AG08395 (cell line): ENCODE results near the gene CCL5.

Source experiments
- DNase-seq: peaks from one replicate; pipeline ENCODE4 v3.0.0; 2012; ENCODE audit warnings: mixed read lengths, low spot score

CCL5 gene

DNA sequence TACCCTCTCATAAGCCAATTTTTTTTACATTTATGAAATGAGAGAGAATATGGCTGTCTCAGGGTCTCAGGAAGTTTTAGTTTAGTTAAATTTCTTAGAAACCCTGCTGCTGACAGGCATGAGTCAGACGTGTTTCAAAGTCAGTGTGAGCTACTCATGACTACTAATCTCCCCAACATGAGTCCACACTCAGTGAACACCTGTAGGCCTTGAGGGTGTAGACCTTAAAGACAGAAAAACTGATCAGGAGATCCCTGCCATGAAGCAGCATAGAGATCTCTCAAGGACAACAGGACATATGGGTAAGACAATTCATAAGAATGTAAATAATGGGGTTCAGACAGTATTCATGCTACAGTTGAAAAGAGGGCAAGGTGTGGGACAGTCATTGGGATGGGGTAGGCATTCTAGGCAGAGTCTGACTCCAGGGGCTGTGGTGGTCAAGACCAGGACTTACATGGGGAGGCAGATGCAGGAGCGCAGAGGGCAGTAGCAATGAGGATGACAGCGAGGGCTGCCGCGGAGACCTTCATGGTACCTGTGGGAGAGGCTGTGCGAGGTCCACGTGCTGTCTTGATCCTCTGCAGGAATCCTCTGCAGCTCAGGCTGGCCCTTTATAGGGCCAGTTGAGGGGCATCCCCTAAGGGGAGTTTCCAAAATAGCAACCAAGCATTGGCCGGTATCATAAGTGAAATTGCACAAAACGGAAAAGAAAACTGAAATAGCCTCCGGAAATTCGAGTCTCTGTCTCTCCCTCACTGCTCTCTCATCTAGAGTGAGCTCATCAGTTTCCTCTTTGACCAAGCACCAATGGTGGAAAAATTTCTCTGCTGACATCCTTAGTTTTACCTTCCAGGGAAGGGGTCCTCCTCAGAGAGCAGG lies at the start of gene CCL5:
CCL5 (minus strand) TSS at position 588 of the 882 bp plus-strand sequence.
- DNase-seq: no peak

DNA sequence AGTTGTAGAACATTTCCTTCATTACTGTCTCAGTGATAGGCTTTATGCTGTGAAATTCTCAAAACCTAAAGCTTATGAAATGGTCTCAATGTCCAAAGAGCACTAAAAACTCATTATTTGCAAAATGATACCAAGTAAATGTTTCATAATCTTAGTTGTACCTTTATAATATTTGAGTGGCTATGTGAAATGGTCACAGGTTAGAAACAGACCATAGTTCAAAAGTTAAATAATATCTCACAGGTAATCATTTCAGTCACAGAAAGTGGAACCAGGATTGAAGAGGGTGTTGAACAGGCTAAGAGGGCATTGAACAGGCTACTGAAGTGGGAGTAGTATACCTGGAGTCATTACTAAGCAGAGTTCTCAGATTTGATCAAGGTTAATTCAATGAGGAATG lies 47.6 kb upstream of the CCL5 start:
- no peak for DNase-seq

DNA sequence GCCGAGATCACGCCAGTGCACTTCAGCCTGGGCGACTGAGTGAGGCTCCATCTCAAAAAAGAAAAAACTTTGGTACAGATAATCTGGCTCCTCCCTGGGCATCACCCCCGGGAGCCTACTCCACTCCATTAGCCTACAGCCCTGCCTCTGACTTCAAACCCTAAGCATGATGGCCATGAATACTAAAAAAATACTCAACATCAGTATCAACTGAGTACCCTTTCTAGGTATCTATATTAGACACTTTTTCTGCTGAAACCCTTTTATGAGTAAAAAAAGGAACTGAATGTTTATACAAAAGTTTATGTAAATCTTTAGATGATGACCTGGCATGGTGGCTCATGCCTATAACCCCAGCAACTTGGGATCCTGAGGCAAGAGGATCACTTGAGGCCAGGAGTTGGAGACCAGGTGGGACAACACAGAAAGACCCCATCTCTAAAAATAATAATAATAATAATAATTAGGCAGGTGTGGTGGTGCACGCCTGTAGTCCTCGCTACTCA lies 43.5 kb upstream of the CCL5 start:
- no peak for DNase-seq

DNA sequence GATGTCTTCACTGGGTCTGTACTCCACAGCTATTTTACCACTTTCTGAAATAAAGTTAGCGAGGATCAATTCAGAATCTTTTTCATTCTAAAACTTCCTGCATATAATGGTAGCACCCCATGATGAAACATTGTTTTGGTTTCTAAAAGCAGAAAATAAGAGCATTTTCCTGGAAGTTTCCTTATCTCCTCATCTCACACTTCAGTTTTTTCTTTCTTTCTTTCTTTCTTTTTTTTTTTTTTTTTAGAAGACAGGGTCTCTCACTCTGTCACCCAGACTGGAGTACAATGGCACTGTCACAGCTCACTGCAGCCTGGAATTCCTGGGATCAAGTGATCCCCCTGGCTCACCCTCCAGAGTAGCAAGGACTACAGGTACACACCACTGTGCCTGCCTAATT lies 40.1 kb upstream of the CCL5 start:
- DNase-seq: no peak

DNA sequence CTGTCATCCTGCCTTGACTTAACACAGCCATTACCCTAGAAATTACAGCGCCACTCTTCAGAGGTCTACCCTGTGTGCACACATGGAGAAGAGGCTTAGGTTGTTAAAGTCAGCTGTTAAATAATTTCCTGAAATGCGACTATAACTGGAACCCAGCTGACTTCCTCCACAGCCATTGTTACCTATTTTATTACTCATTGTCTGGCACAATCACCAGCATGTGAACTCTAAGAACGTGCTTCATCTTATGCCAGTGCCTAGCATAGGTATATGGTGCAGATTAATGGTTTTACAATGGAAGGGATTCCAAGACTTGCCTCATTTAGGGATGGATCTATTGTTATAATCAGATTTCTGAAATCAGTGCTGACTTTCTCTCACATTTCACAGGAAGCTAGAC lies 38.5 kb upstream of the CCL5 start:
- DNase-seq: no peak

DNA sequence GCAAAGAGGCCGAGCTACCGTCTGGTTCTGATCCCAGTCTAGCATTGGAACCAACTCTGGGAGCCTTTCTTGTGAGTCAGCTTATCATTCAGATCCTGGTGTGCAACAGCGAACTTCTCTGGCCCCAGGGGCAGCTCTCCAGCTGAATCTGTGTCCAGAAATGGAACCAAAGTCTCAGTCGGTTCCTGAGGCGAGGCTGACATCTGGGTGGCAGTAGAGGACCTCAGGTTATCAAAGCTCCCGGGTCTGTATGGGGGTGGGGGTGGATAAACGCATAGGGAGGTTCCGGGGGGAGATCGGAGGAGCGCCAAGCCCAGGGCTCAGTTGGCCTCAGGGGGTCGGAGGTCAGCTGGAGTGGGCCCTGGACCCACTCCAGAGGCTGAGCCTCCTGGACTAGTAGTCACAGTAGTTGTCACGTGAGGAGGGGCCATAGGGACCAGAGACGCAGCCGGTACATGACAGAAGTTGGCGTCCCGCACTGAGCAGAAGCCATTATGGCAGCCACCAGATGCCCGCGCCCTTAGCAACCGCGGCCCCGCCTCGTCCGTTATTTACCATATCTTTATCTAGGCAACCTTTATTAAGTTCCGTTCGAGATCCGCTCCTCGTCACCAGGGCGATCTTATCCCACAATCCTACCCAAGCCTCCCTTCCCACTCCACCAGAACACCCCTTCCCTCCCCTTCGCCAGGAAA lies 37.5 kb upstream of the CCL5 start:
- DNase-seq: no peak

DNA sequence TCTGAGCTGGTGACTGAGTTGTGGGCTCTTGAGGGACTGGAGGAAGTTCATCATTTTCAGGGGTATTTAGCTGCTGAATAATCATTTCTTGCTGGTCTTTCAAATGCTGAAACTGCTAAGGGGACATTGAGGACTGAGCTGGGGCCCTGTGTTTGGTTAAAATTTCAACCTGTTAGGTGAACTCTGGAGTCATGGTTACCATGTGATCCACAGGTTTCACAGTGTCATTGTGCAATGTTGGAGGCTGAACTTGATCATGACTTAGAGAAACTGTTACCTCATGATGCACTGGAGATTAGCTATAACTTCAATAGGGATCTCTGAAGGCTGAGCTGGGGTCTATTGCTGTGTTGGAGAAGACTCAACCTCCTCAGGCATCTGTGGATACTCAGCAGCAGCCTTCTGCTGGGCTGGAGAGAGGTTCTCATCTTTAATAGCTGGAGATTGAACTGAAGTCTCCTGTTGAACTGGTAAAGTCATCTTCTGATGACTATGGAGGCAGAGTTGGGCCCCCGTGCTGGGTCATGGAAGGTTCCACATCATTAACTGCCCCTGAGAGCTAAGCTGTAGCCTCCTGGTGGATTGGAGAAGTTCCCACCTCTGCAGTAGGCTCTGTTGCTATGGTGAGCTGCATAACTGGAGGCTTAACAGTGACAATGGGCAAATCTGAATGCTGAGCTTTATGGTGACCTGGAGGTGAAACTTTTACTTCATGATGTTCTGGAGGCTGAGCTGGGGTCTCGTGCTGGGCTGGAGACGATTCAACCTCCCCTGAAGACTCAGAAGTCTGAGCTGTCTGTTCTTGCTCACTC lies 35.2 kb upstream of the CCL5 start:
- no peak for DNase-seq

DNA sequence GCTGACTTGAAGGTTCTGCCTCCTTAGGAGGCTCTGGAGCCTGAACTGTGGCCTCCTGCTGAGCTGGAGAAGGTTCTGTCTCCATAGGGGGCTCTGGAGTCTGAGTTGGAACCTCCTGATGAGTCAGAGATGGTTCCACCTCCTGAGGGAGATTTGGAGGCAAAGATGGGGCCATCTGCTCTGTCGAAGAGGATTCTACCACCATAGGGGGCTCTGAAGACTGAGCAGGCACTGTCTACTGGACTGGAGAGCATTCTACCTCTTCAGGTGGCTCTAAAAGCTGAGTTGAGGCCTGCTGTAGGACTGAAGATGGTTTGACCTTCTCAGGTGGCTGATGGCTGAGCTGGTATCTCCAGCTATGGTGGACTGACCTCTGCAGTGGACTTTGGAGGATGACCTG lies 34.2 kb upstream of the CCL5 start:
- no peak for DNase-seq

DNA sequence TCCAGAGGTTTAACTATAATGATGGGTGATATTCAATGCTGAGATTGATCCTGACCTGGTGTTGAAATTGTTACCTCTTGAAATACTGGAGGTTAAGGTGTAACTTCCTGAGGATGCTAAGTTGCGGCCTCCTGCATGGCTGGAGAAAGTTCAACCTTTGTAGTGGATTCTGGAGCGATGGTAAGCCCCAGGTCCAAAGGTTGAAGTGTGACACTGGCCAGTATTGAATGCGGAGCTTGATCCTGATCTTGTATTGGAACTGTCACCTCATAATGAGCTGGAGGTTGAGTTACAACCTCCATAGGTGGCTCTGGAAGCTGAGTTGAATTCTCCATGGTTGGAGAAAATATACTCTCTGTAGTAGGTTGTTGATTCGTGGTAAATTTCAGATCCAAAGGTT lies 33.4 kb upstream of the CCL5 start:
- no peak for DNase-seq

DNA sequence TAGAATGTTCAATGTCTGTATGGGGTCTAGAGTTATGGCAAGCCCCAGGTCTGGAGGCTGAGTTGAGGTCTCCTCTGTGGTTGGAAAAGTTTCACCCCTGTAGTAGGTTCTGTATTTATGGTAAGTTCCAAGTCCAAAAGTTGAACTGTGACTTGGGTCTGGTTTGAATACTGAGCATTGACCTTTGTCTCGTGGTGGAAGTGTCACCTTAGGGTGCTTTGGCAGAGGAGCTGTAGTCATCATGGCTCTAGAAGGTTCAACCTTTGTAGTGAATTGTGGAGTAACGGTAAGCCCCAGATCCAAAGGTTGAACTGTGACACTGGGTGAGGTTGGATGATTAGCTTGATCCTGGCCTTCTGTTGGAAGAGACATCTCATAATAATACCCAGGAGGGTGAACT lies 32.8 kb upstream of the CCL5 start:
- no peak for DNase-seq

DNA sequence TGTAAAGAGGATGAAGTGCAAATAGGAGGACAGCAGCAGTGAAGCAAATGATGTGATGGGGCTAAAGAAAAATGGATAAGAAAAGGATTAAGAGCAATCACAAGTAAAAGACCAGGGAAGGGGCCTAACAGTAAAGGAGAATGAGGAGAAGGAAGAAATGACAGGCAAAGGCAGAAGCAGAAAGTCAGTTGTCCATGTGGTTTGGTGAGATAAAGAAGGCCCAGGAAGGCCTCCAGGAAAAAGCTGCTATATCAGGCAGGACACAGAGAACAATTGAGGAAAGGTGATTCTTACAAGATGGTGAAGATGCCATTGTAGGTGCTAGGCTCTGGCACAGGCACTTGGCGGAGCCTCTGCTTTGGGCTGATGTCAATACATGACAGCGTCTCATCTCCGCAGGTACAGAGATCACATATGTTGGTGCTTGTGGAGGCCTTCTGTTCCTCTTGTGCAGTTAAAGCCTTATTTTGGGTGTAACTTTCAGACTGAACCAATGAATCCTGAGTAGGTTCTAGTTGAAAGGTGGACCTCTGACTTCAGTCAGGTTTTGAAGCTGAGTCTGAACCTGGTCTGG lies 32.3 kb upstream of the CCL5 start:
- no peak for DNase-seq

DNA sequence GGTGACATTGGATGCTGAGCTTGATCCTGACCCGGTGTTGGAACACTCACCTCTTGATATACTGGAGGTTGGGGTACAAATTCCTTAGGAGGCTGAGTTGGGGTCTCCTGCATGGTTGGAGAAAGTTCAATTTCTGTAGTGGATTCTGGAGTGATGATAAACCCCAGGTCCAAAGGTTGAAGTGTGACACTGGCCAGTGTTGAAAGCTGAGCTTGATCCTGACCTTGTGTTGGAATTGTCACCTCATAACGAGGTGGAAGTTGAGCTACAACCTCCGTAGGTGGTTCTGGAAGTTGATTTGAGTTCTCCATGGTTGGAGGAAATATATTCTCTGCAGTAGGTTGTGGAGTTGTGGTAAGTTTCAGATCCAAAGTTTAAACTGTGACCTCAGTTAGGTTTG lies 29.2 kb upstream of the CCL5 start:
- no peak for DNase-seq

DNA sequence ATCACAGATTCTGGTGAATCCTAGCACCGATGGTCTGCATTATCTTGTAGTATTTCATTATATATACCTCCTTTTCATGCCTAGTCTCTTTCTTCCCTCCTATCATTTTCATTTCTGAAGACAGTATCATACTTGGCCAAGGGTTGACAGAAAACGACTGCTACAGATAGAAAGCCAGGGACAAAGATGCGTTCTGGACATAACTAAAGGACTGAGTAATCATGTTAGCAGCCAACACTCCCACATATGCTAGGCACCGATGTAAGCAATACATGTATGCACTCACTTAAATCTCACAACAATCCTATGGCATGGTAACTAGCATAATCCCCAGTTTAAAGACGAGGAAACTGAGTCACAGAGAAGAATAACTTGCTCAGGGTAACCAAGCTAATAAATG lies 27.5 kb upstream of the CCL5 start:
- no peak for DNase-seq

DNA sequence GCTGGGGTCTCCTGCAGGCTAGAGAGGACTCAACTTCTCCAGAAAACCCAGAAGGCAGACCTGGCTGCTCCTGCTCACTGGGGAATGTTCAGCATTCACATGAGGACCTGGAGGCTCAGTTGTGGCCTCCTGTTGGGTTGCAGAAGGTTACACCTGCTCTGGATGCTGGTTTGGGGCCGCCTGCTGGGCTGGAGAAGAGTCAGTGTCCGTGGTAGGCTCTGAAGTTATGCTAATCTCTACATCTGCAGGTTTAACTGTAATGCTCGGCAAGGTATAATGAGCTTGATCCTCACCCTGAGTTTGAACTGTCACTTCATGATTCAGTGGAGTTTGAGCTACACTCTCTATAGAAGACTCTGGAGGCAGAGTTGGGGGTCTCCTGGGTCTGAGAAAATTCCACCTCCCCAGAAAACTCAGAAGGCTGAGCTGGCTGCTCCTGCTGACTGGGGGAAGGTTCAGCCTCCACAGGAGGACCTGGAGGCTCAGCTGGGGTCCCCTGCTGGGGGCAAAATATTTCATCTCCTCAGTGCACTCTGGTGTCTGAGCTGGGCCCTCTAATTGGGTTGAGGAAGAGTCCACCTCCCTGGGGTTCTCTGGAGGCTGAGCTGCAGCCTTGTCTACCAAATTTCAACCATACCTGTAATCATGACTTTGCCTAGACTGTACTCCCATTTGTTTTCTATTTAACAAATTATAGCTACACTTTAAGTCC lies 26.9 kb upstream of the CCL5 start:
- DNase-seq: no peak

DNA sequence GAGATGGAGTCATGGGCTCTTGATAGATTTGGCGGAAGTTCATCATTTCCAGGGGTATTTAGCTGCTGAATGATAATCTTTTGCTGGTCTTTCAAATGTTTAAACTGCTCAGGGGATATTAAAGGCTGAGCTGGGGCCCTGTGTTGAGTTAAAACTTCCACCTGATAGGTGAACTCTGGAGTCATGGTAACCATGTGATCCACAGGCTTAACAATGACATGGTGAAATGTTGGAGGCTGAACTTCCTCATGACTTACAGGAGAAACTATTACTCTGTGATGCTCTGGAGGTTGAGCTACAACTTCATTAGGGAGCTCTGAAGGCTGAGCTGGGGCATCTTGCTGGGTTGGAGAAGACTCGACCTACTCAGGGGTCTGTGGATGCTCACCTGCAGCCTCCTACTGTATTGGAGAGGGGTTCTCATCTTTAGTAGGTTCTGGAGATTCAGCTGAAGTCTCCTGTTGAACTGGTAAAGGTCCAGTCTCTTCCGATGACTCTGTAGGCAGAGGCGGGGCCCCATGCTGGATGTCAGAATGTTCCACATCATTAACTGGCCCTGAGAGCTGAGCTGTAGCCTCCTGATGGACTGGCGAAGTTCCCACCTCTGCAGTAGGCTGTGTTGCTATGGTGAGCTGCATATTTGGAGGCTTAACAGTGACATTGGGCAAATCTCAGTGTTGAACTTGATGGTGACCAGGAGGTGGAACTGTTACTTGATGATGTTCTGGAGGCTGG lies 26.2 kb upstream of the CCL5 start:
- DNase-seq: peak; percentile 19

DNA sequence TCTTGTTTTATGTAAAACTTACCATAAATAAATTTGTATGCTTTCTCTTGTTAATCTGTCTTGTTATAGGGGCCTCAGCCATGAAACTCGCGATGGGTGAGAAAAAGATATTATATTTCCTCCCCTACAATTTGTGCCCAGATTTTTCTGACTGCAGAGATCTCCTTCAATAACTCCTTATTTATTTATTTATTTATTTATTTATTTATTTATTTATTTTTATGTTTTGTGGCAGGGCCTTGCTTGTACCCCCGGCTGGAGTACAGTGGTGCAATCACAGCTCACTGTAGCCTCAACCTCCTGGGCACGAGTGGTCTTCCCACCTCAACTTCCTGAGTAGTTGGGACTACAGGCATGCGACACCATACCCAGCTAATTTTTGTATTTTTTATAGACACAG lies 23.3 kb upstream of the CCL5 start:
- no peak for DNase-seq

DNA sequence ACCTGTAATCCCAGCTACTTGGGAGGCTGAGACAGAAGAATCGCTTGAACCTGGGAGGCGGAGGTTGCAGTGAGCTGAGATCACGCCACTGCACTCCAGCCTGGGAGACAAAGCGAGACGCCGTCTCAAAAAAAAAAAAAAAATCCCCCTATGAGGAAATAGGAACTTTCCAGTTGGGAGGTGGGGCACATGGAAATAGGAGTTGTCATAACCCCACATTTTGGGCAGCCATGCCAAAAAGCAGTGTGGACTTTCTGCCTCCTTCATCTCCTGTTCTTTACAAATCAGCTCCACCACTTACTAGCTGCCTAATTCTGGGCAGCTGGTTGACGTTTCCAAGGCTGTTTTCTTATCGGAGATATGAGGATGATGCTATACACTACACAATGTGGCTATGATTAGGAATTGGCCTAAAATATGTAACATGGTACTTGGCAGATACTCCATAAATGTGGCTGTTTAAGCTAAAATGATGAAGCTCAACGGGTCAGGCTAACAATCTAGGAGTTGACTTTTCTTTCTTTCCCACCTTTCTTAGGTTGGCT lies 21.5 kb upstream of the CCL5 start:
- DNase-seq: no peak

DNA sequence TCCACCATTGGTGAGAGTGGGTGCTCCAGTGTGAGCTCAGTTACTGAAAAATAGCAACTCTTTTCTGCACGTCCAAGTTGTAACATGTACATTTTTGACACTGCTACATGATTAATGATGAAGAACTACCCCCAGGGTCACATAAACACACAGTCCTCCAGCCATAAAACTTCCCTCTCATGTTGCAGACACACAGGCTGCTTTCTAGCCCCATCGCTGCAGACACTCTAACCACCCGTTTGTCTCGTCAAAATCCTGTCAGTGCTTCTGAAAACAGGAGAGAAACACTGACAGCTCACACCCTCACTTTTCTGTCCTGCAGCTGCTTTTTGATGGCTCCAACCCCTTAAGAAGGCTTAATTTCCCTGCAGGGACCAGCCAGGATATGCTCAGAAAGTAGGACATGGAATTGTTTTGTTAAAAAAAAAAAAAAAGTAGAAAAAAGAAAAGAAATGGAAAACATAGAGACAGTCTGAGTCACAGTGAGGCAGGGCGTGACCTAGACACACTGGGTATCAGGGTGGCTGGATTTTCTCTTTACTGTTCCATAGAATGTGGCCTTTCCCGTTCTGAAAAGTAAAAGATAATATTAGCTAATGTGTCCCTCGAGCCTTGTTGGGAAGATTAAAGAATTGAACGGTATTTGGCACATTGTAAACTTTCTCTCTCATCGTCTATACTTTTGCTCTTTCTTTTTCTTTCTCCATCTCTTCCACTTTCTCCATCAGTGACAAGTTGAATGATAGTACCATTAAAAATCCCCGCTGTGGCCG lies 20.7 kb upstream of the CCL5 start:
- no peak for DNase-seq

DNA sequence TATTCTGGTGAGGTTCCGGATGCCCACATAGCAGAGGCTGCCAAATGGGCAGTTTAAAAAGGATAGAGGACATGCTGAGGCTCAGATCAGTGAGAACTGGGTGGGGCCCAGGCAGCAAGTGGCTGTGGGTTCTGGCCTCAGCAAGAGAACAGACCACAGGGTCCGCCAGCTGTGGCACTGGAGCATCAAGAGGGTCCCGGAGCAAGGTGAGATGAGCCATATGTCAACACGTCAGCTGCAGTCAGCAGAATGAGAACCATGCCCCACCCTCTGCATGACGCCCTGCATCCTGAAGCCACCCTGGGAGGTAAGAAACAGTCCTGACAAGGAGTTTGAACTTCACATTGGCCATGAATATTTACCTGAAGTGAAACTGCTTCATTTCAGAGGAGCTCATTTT lies 20.1 kb upstream of the CCL5 start:
- no peak for DNase-seq
